SK-N-SH treated with all-trans-retinoic acid at 6 μM for 48 hours (cell line): ENCODE results near the gene FGG.

Experiments
- ATAC-seq: fragments of 200-7000 bp; cut with Tn5 transposase; 3 replicates; pipeline ENCODE4 v1.9.1; 2020; ENCODE audit warnings: mild to moderate bottlenecking, moderate library complexity
- ARNTL ChIP-seq: fragments of 450-650 bp; formaldehyde crosslinking; IDR thresholded peaks from 2 replicates; pipeline ENCODE4 v1.5.0; 2020; ENCODE audit warnings: low read depth, mild to moderate bottlenecking, moderate library complexity, borderline replicate concordance
- BACH2 ChIP-seq: fragments of 250-450 bp; sonication (Bioruptor Pico); IDR thresholded peaks from 2 replicates; pipeline ENCODE4 v1.9.0; 2021; ENCODE audit warnings: mild to moderate bottlenecking, borderline replicate concordance
- CREB5 ChIP-seq: fragments of 250-450 bp; sonication (Bioruptor Pico); IDR thresholded peaks from 2 replicates; pipeline ENCODE4 v1.5.1; 2020; ENCODE audit warnings: low read depth, mild to moderate bottlenecking, moderate library complexity
- CSDC2 ChIP-seq: fragments of 250-450 bp; sonication (Bioruptor Pico); IDR thresholded peaks from 2 replicates; pipeline ENCODE4 v1.5.0; 2020; ENCODE audit warnings: mild to moderate bottlenecking, moderate library complexity
- CSRNP3 ChIP-seq: fragments of 250-450 bp; sonication (Bioruptor Pico); IDR thresholded peaks from 2 replicates; pipeline ENCODE4 v1.5.1; 2021; ENCODE audit warnings: mild to moderate bottlenecking, moderate library complexity
- ESRRG ChIP-seq: fragments of 250-450 bp; sonication (Bioruptor Pico); IDR thresholded peaks from 2 replicates; pipeline ENCODE4 v1.6.1; 2021; ENCODE audit warnings: mild to moderate bottlenecking
- GLIS3 ChIP-seq: fragments of 250-450 bp; sonication (Bioruptor Pico); IDR thresholded peaks from 2 replicates; pipeline ENCODE4 v1.5.0; 2020; ENCODE audit warnings: mild to moderate bottlenecking, moderate library complexity
- ISL1 ChIP-seq: fragments of 250-450 bp; sonication (Bioruptor Pico); IDR thresholded peaks from 2 replicates; pipeline ENCODE4 v2.1.2; 2022; ENCODE audit warnings: mild to moderate bottlenecking, moderate library complexity
- OSR1 ChIP-seq: fragments of 250-450 bp; sonication (Bioruptor Pico); IDR thresholded peaks from 2 replicates; pipeline ENCODE4 v1.8.0; 2022; ENCODE audit warnings: moderate library complexity, mild to moderate bottlenecking, inconsistent platforms
- PATZ1 ChIP-seq: fragments of 250-450 bp; sonication (Bioruptor Pico); IDR thresholded peaks from 2 replicates; pipeline ENCODE4 v1.8.0; 2020; ENCODE audit warnings: mild to moderate bottlenecking, moderate library complexity, borderline replicate concordance
- POU6F1 ChIP-seq: fragments of 250-450 bp; sonication (Bioruptor Pico); IDR thresholded peaks from 2 replicates; pipeline ENCODE4 v1.8.0; 2021; ENCODE audit warnings: low read depth, mild to moderate bottlenecking, moderate library complexity, borderline replicate concordance
- PPARA ChIP-seq: fragments of 250-450 bp; sonication (Bioruptor Pico); IDR thresholded peaks from 2 replicates; pipeline ENCODE4 v1.5.0; 2020; ENCODE audit warnings: mild to moderate bottlenecking, borderline replicate concordance
- RARB ChIP-seq: fragments of 250-450 bp; sonication (Bioruptor Pico); IDR thresholded peaks from 2 replicates; pipeline ENCODE4 v1.8.0; 2021; ENCODE audit warnings: mild to moderate bottlenecking, moderate library complexity
- SNAI2 ChIP-seq: fragments of 250-450 bp; sonication (Bioruptor Pico); IDR thresholded peaks from 2 replicates; pipeline ENCODE4 v1.5.0; 2020; ENCODE audit warnings: mild to moderate bottlenecking, moderate library complexity
- TCF4 ChIP-seq: fragments of 250-450 bp; sonication (Bioruptor Pico); IDR thresholded peaks from 2 replicates; pipeline ENCODE4 v1.8.0; 2021; ENCODE audit warnings: mild to moderate bottlenecking, moderate library complexity, borderline replicate concordance
- TOX ChIP-seq: fragments of 250-450 bp; sonication (Bioruptor Pico); IDR thresholded peaks from 2 replicates; pipeline ENCODE4 v1.8.0; 2021; ENCODE audit warnings: mild to moderate bottlenecking, moderate library complexity, borderline replicate concordance
- TSHZ2 ChIP-seq: fragments of 250-450 bp; sonication (Bioruptor Pico); IDR thresholded peaks from 2 replicates; pipeline ENCODE4 v1.5.0; 2020; ENCODE audit warnings: mild to moderate bottlenecking, moderate library complexity
- ZC3H10 ChIP-seq: fragments of 250-450 bp; sonication (Bioruptor Pico); IDR thresholded peaks from 2 replicates; pipeline ENCODE4 v1.5.1; 2021; ENCODE audit warnings: mild to moderate bottlenecking, moderate library complexity
- ZFP3 ChIP-seq: fragments of 250-450 bp; sonication (Bioruptor Pico); IDR thresholded peaks from 2 replicates; pipeline ENCODE4 v1.5.0; 2020; ENCODE audit warnings: mild to moderate bottlenecking, moderate library complexity
- ZFP30 ChIP-seq: fragments of 450-650 bp; formaldehyde crosslinking; IDR thresholded peaks from 2 replicates; pipeline ENCODE4 v1.5.0; 2022; ENCODE audit warnings: mild to moderate bottlenecking, moderate library complexity
- ZNF565 ChIP-seq: fragments of 450-650 bp; formaldehyde crosslinking; conservative IDR thresholded peaks from 2 replicates; pipeline ENCODE4 v1.5.0; 2020; ENCODE audit warnings: low read depth, mild to moderate bottlenecking, moderate library complexity
- ZNF70 ChIP-seq: fragments of 450-650 bp; formaldehyde crosslinking; IDR thresholded peaks from 2 replicates; pipeline ENCODE4 v1.5.0; 2020; ENCODE audit warnings: mild to moderate bottlenecking, moderate library complexity
- ZNF8 ChIP-seq: fragments of 450-650 bp; formaldehyde crosslinking; IDR thresholded peaks from 2 replicates; pipeline ENCODE4 v1.5.0; 2020; ENCODE audit warnings: mild to moderate bottlenecking, moderate library complexity

Gene FGG

GRCh38 chr4:154604696-154605200, 7.7 kb downstream of the FGG start:
- TF ChIP-seq SNAI2 (CRISPR knock-in tag): no peak
- TF ChIP-seq ZC3H10 (CRISPR knock-in tag): no peak
- TF ChIP-seq PATZ1 (CRISPR knock-in tag): no peak
- TF ChIP-seq CSRNP3 (CRISPR knock-in tag): no peak
- no peak for TF ChIP-seq ISL1 (CRISPR knock-in tag)
- no peak for TF ChIP-seq TOX
- TF ChIP-seq BACH2: no peak
- no peak for TF ChIP-seq TSHZ2
- TF ChIP-seq CSDC2 (CRISPR knock-in tag): no peak
- TF ChIP-seq ESRRG (CRISPR knock-in tag): no peak
- TF ChIP-seq GLIS3 (CRISPR knock-in tag): no peak
- TF ChIP-seq ZNF565: no peak
- no peak for TF ChIP-seq TCF4
- no peak for TF ChIP-seq ZNF8 (CRISPR knock-in tag)
- TF ChIP-seq ARNTL (CRISPR knock-in tag): no peak
- no peak for TF ChIP-seq ZFP30
- no peak for TF ChIP-seq OSR1 (CRISPR knock-in tag)
- no peak for TF ChIP-seq RARB (CRISPR knock-in tag)
- TF ChIP-seq CREB5 (CRISPR knock-in tag): no peak
- no peak for TF ChIP-seq ZFP3
- ATAC-seq: no peak

- TF ChIP-seq PATZ1 (CRISPR knock-in tag): no peak
- no peak for TF ChIP-seq GLIS3 (CRISPR knock-in tag)
- no peak for TF ChIP-seq ZC3H10 (CRISPR knock-in tag)
- TF ChIP-seq PPARA (CRISPR knock-in tag): no peak
- no peak for TF ChIP-seq POU6F1 (CRISPR knock-in tag)
- no peak for TF ChIP-seq OSR1 (CRISPR knock-in tag)
- no peak for TF ChIP-seq ZNF70 (CRISPR knock-in tag)
- no peak for TF ChIP-seq CREB5 (CRISPR knock-in tag)
- no peak for TF ChIP-seq TOX
- no peak for TF ChIP-seq CSDC2 (CRISPR knock-in tag)
- TF ChIP-seq ZNF565: no peak
- no peak for TF ChIP-seq ARNTL (CRISPR knock-in tag)
- no peak for TF ChIP-seq BACH2
- no peak for TF ChIP-seq CSRNP3 (CRISPR knock-in tag)
- no peak for TF ChIP-seq ESRRG (CRISPR knock-in tag)
- no peak for TF ChIP-seq ISL1 (CRISPR knock-in tag)
- no peak for TF ChIP-seq ZFP3
- TF ChIP-seq, all 23 proteins: peak for 0
- no peak for ATAC-seq
Measured at GRCh38 chr4:154603033-154603943, 9.2 kb downstream of the FGG start.
